KBM-7 (cell line): ENCODE measurements around the gene DNAJC4.
A peak's percentile ranks its signal among the peaks of the same experiment; 100 is the strongest.
"Not testable (repeated sequence)": the region's sequence is repeated elsewhere in the genome, so short reads cannot be mapped to it uniquely, and the experiment has no call there.

Experiments
- DNase-seq: peaks from one replicate; pipeline ENCODE4 v3.0.0-alpha.2; 2015
- in situ Hi-C: fragments of 300-500 bp; cut with MboI; formaldehyde crosslinking; loops from 2 replicates; pipeline ENCODE4 v1.14.3; 2020; ENCODE audit warnings: low sequenced_read_pairs, low pct_unique_long_range_greater_than_20kb, mixed read lengths

Gene DNAJC4

GRCh38 chr11:64240435-64241240, 10.3 kb downstream of the DNAJC4 start, which contains the start of gene FKBP2:
TSS of gene FKBP2 (plus strand) at chr11:64241095. CDS start at chr11:64242388, 1,293 bp downstream.
- peak; percentile 95 for DNase-seq
- in situ Hi-C loops = no loop called here

GRCh38 chr11:64241241-64241490, 10.8 kb downstream of the DNAJC4 start:
- in situ Hi-C loops = no loop called here

GRCh38 chr11:64241491-64242374, 11.4 kb downstream of the DNAJC4 start:
- in situ Hi-C loops = no loop called here
- peak; percentile 99 for DNase-seq

More at GRCh38 chr11:64241241-64241490, 10.8 kb downstream of the DNAJC4 start:
- no peak for DNase-seq

- in situ Hi-C loops = no loop called here
- DNase-seq = no peak
Measured at GRCh38 chr11:64243236-64243854, 13.0 kb downstream of the DNAJC4 start.

GRCh38 chr11:64244107-64244506, 13.8 kb downstream of the DNAJC4 start:
- in situ Hi-C loops = no loop called here

DNA sequence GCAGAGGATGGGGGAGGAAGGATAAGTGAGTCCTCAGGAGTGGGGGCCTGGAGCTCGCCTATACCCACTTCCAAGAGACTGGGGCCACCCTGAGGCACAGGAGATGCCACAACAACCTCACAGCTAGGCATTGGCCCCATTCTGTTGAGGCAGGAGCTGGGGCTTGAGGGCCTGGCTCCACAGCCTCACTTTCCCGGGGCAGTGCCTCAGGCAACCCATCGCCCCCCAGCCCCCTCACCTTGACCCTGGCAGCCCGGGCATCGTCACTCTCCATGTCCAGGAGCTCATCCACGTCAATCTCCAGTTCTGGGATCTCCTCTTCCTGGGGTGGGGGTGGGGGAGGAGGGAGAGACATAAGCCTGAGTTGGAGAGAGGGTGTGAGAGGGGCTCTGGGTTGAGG, 14.6 kb downstream of the DNAJC4 start:
- in situ Hi-C loops = no loop called here
- no peak for DNase-seq

More at GRCh38 chr11:64244107-64244506, 13.8 kb downstream of the DNAJC4 start:
- no peak for DNase-seq

DNA sequence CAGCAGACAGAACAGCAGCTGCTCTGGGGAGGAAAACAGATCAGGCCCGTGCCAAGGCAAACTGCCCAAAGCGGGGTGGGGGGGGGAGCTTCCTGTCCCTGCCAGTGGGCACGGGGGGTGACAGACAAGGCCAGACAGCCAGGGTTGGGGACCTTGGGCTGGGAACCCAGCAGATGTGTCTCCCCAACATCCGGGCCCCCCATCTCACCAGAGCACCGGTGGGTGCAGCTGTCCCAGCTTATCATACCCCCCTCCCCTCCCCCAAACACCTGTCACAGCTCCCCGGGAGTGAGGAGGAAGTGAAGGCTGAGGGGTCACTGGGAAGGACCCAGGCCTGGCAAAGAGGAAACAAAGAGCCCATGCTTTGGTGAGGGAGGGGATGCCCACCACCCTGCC, 15.1 kb downstream of the DNAJC4 start:
- in situ Hi-C loops = no loop called here
- no peak for DNase-seq

DNA sequence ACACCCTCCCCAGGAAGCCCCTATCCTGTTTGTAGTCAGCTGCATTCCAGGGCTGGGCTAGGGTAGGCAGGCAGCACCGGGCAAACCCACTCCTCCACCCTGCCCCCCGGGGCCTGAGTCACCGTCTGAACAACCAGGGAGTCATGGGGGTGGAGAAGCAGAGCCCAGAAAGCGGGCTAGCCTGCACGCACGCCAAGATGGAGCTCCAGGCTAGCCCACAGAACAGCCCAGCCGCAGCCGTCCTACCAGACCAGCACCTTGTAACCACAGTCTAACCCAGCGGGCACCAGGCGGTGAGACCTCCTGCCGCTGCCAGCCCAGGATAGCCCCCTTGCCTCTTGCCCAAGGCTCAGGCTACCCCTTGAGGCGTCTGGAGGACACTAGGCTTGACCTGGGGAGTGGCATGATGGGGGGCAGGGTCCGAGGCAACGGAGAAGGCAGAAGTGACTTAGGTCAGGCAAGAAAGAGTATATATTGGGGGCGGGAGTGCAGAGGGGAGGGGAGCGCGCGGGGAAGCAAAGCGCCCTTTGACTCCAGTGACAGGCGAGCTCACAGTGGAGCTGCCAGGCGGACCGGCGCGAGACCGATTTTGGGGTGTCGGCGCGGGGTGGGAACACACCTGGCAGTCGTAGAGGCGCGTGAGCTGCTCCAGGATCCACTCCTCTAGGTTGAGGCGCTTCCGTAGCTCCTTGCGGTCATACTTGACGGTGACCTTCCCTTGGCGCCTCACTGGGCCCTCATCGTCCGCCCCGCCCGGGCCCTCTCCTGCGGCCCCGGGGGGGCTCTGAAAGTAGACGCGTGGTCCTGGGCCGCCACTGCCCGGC, 15.7 kb downstream of the DNAJC4 start:
- in situ Hi-C loops = no loop called here
- DNase-seq = peak; percentile 65

- in situ Hi-C loops, DNase-seq: not testable (repeated sequence)
Measured at GRCh38 chr11:64246621-64246870, 16.2 kb downstream of the DNAJC4 start.

GRCh38 chr11:64246871-64247728, 16.8 kb downstream of the DNAJC4 start, which contains the start of gene PPP1R14B:
TSS of gene PPP1R14B (minus strand) at chr11:64246943. CDS start at chr11:64246673, 270 bp downstream.
- in situ Hi-C loops = no loop called here
- peak; percentile 84 for DNase-seq

GRCh38 chr11:64247729-64248531, 17.6 kb downstream of the DNAJC4 start:
- in situ Hi-C loops = no loop called here
- DNase-seq = no peak

GRCh38 chr11:64248578-64248977, 18.2 kb downstream of the DNAJC4 start:
- in situ Hi-C loops = no loop called here
- DNase-seq = no peak

DNA sequence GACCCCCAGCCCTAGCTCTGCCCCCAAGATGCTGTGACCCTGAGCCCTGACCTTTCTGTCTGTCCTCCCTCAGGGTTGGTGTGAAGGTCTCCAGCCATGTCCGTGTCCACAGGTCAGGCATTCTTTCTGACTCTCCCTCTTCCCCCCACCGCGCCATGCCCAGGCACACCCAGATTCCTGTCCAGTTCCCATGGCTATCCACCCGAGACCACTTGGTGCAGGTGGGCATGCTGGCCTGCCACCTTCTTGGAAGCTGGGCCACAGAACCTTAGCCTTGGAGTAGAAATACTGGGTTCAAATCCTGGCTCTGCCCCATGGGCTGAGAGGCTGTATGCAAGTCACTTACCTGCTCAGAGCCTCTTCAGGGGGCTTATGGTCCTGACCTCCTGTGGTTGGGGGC, 18.7 kb downstream of the DNAJC4 start:
- in situ Hi-C loops = no loop called here
- no peak for DNase-seq

- DNase-seq = peak; percentile 74
Measured at GRCh38 chr11:64249563-64250414, 19.4 kb downstream of the DNAJC4 start.

GRCh38 chr11:64250415-64251015, 20.2 kb downstream of the DNAJC4 start:
- no peak for DNase-seq
- in situ Hi-C loops = no loop called here

More at GRCh38 chr11:64249563-64250414, 19.4 kb downstream of the DNAJC4 start:
- in situ Hi-C loops = no loop called here

- in situ Hi-C loops = no loop called here
Measured at GRCh38 chr11:64251016-64251752, 20.8 kb downstream of the DNAJC4 start, which contains the start of gene PLCB3. TSS of gene PLCB3 (plus strand) at chr11:64251530. CDS start at chr11:64251650, 120 bp downstream.

More at GRCh38 chr11:64251016-64251752, 20.8 kb downstream of the DNAJC4 start, which contains the start of gene PLCB3:
- peak; percentile 51 for DNase-seq
